ENCODE measurements around the gene STARD4. TPM values are rescaled to one million over a fixed set of nuclear protein-coding genes. Genes with fewer than 3 reads are reported as not detected.
A peak's percentile ranks its signal among the peaks of the same experiment; 100 is the strongest.

The STARD4 gene
- total and polyA plus RNA-seq, 9 of the 15 experiments (the other 6 are each of a cell fraction or from before 2014, with no cell fraction given), result 28.4 to 88.0 (median 34.0) TPM

- TF ChIP-seq EWSR1 (IDR thresholded peaks at IDR 0.05; ENCODE audit: borderline replicate concordance, low read depth, partially characterized antibody) (no peak), ARNT (IDR thresholded peaks at IDR 0.05) (peak; percentile 63 to 68; a peak in 2 of 4 replicates), FOXM1 (IDR thresholded peaks at IDR 0.05; ENCODE audit: low read depth) (peak; percentile 56; the same call in 1 of the 2 replicates), FOXM1 (CRISPR knock-in tag; IDR thresholded peaks at IDR 0.05; ENCODE audit: low read depth) (no peak), HDAC8 (tag; IDR thresholded peaks at IDR 0.05) (no peak), USF2 (CRISPR knock-in tag; IDR thresholded peaks at IDR 0.05) (no peak), CBX1 (IDR thresholded peaks at IDR 0.05; ENCODE audit: low read depth) (peak; percentile 88; the same call in 1 of the 2 replicates), ZNF668 (CRISPR knock-in tag; IDR thresholded peaks at IDR 0.05) (no peak), SMARCE1 (IDR thresholded peaks at IDR 0.05) (peak; percentile 87), SMARCA4 (IDR thresholded peaks at IDR 0.05) (peak; percentile 82), ETV5 (CRISPR knock-in tag; IDR thresholded peaks at IDR 0.05; ENCODE audit: low read depth) (peak; percentile 65), RBM15 (IDR thresholded peaks at IDR 0.05; ENCODE audit: insufficient read depth, low read length) (no peak), HNRNPH1 (optimal IDR thresholded peaks at IDR 0.05; ENCODE audit: low read depth, low read length) (no peak), GABPB2 (CRISPR knock-in tag; conservative IDR thresholded peaks at IDR 0.05) (no peak), SMARCC2 (IDR thresholded peaks at IDR 0.05; ENCODE audit: low read depth) (no peak), ZNF121 (CRISPR knock-in tag; conservative IDR thresholded peaks at IDR 0.05) (no peak), ZNF277 (CRISPR knock-in tag; IDR thresholded peaks at IDR 0.05; ENCODE audit: borderline replicate concordance) (no peak), CAMTA2 (CRISPR knock-in tag; conservative IDR thresholded peaks at IDR 0.05) (no peak), CUX1 (CRISPR knock-in tag; IDR thresholded peaks at IDR 0.05) (no peak), TAL1 (IDR thresholded peaks at IDR 0.05) (no peak; the same call in 1 of the 2 replicates), HDAC3 (IDR thresholded peaks at IDR 0.05; ENCODE audit: borderline replicate concordance, partially characterized antibody) (no peak), MTA3 (IDR thresholded peaks at IDR 0.05; ENCODE audit: borderline replicate concordance) (peak; percentile 73; the same call in 1 of the 2 replicates), HLTF (IDR thresholded peaks at IDR 0.05) (no peak), NELFE (IDR thresholded peaks at IDR 0.05; ENCODE audit: insufficient read depth, insufficient read length) (no peak)
Observed at GRCh38 chr5:111530298-111530740, 18.0 kb upstream of the STARD4 start (continued).

Measured in K562 (cell line).